ENCODE data around the gene BMP2. TPM values are rescaled to one million over a fixed set of nuclear protein-coding genes. Genes with fewer than 3 reads are reported as not detected.

The BMP2 gene
- total RNA-seq, 3 donors from 2014 or later: 3.9 to 14.7 (median 5.0) TPM

GRCh38 chr20:6740096-6740495 is 27.4 kb upstream of the BMP2 start:
- TF ChIP-seq POLR2AphosphoS5 (IDR thresholded peaks at IDR 0.05) (no peak), POLR2A (IDR thresholded peaks at IDR 0.05) (no peak), CTCF (IDR thresholded peaks at IDR 0.05) (no peak)
- intact Hi-C loops (cut with DNase I; ENCODE audit: low total_unique reads): no loop called here
- no peaks in the 10 kb centered on the region for H3K4me1 ChIP-seq
- H3K4me3 ChIP-seq: no peak overlapping the region
- no peaks in the 10 kb centered on the region for H3K27me3 ChIP-seq
- no peak overlapping the region for H3K27ac ChIP-seq
- no peaks in the 10 kb centered on the region for H3K36me3 ChIP-seq
- DNase-seq (ENCODE audit: low spot score in 2 of 2): no peak
- H3K9me3 ChIP-seq: peaks cover 0 to under 1% of the 10 kb centered on the region in 2 donors

- TF ChIP-seq POLR2A (IDR thresholded peaks at IDR 0.05): no peak
- TF ChIP-seq POLR2AphosphoS5 (IDR thresholded peaks at IDR 0.05): no peak
- TF ChIP-seq CTCF (IDR thresholded peaks at IDR 0.05): no peak
- peaks cover 0 to 3% of the 10 kb centered on the region in 2 donors for H3K27me3 ChIP-seq
- H3K4me1 ChIP-seq: no peaks in the 10 kb centered on the region
- DNase-seq (ENCODE audit: low spot score in 2 of 2): no peak
- intact Hi-C loops (cut with DNase I; ENCODE audit: low total_unique reads): no loop called here
- H3K9me3 ChIP-seq: no peaks in the 10 kb centered on the region
- H3K27ac ChIP-seq: no peak overlapping the region
- H3K36me3 ChIP-seq: no peaks in the 10 kb centered on the region
- H3K4me3 ChIP-seq: no peak overlapping the region
These were observed 23.3 kb upstream of the BMP2 start for GRCh38 chr20:6744180-6744579.

- no peak for TF ChIP-seq POLR2A (IDR thresholded peaks at IDR 0.05)
- TF ChIP-seq CTCF (IDR thresholded peaks at IDR 0.05): no peak
- no peak for TF ChIP-seq POLR2AphosphoS5 (IDR thresholded peaks at IDR 0.05)
These were observed 22.7 kb upstream of the BMP2 start for GRCh38 chr20:6744805-6745204.

GRCh38 chr20:6746901-6747609 is 20.4 kb upstream of the BMP2 start:
- Histone ChIP-seq H3K4me3 (no peak overlapping the region), H3K9me3 (no peaks in the 10 kb centered on the region), H3K27ac (no peak overlapping the region), H3K36me3 (no peaks in the 10 kb centered on the region), H3K27me3 (peaks cover 0 to 3% of the 10 kb centered on the region in 2 donors), H3K4me1 (no peaks in the 10 kb centered on the region)
- no peak for TF ChIP-seq POLR2AphosphoS5 (IDR thresholded peaks at IDR 0.05)
- TF ChIP-seq POLR2A (IDR thresholded peaks at IDR 0.05): no peak
- TF ChIP-seq CTCF (IDR thresholded peaks at IDR 0.05): no peak
- DNase-seq (ENCODE audit: low spot score in 2 of 2): no peak
- intact Hi-C loops (cut with DNase I; ENCODE audit: low total_unique reads): loop anchor here (1.0 kb wide), 1 partner anchor 9 kb away; no protein-coding TSS in a partner anchor

More at GRCh38 chr20:6744805-6745204, 22.7 kb upstream of the BMP2 start:
- H3K27me3 ChIP-seq: peaks cover 0 to 3% of the 10 kb centered on the region in 2 donors
- intact Hi-C loops (cut with DNase I; ENCODE audit: low total_unique reads): no loop called here
- no peak overlapping the region for H3K4me3 ChIP-seq
- H3K27ac ChIP-seq: no peak overlapping the region
- H3K4me1 ChIP-seq: no peaks in the 10 kb centered on the region
- no peaks in the 10 kb centered on the region for H3K36me3 ChIP-seq
- no peak for DNase-seq (ENCODE audit: low spot score in 2 of 2)
- H3K9me3 ChIP-seq: no peaks in the 10 kb centered on the region

- Histone ChIP-seq H3K27ac (no peak overlapping the region), H3K27me3 (peaks cover 0 to 3% of the 10 kb centered on the region in 2 donors), H3K4me1 (no peaks in the 10 kb centered on the region), H3K4me3 (no peak overlapping the region), H3K9me3 (peaks cover 0 to 9% of the 10 kb centered on the region in 2 donors), H3K36me3 (no peaks in the 10 kb centered on the region)
- TF ChIP-seq POLR2A (IDR thresholded peaks at IDR 0.05): no peak
- TF ChIP-seq POLR2AphosphoS5 (IDR thresholded peaks at IDR 0.05): no peak
- TF ChIP-seq CTCF (IDR thresholded peaks at IDR 0.05): no peak
- DNase-seq (ENCODE audit: low spot score in 2 of 2): no peak
- intact Hi-C loops (cut with DNase I; ENCODE audit: low total_unique reads): loop anchor here (5.0 kb wide), 1 partner anchor 822 kb away; no protein-coding TSS in a partner anchor
These were observed 17.0 kb upstream of the BMP2 start for GRCh38 chr20:6750438-6750837.

Measured in breast epithelium (tissue), 4 donors.